ENCODE measurements around the gene FAM209A.
"Not testable (repeated sequence)": the region's sequence is repeated elsewhere in the genome, so short reads cannot be mapped to it uniquely, and the experiment has no call there.

FAM209A gene

GRCh38 chr20:56524444-56524843 lies at the start of gene FAM209A:
TSS of gene FAM209A (plus strand) at chr20:56524744. CDS start at chr20:56524809, 65 bp downstream.
- H3K4me1 ChIP-seq (ENCODE audit: insufficient read depth, low read length); H3K36me3 ChIP-seq (ENCODE audit: insufficient read depth, low read length); H3K9ac ChIP-seq (ENCODE audit: low read depth, low read length): not testable (repeated sequence)
- peaks cover 11% of the 10 kb centered on the region for H3K9me3 ChIP-seq (ENCODE audit: control insufficient read depth, insufficient read depth, low read length)

- H3K36me3 ChIP-seq (ENCODE audit: insufficient read depth, low read length) = peaks cover 24% of the 10 kb centered on the region
- no peak overlapping the region for H3K9ac ChIP-seq (ENCODE audit: low read depth, low read length)
- no peaks in the 10 kb centered on the region for H3K9me3 ChIP-seq (ENCODE audit: control insufficient read depth, insufficient read depth, low read length)
- no peaks in the 10 kb centered on the region for H3K4me1 ChIP-seq (ENCODE audit: insufficient read depth, low read length)
These were observed 40.6 kb upstream of the FAM209A start for GRCh38 chr20:56483970-56484369.

GRCh38 chr20:56487216-56487615 lies 37.3 kb upstream of the FAM209A start:
- Histone ChIP-seq H3K36me3 (ENCODE audit: insufficient read depth, low read length) (peaks cover 22% of the 10 kb centered on the region; the same call in 1 of the 2 replicates), H3K4me1 (ENCODE audit: insufficient read depth, low read length) (no peaks in the 10 kb centered on the region)

GRCh38 chr20:56488566-56488965 lies 36.0 kb upstream of the FAM209A start:
- Histone ChIP-seq H3K9ac (ENCODE audit: low read depth, low read length) (no peak overlapping the region), H3K36me3 (ENCODE audit: insufficient read depth, low read length) (peaks cover 19% of the 10 kb centered on the region; the same call in 1 of the 2 replicates), H3K4me1 (ENCODE audit: insufficient read depth, low read length) (no peaks in the 10 kb centered on the region), H3K9me3 (ENCODE audit: control insufficient read depth, insufficient read depth, low read length) (no peaks in the 10 kb centered on the region)

More at GRCh38 chr20:56487216-56487615, 37.3 kb upstream of the FAM209A start:
- H3K9ac ChIP-seq (ENCODE audit: low read depth, low read length) = no peak overlapping the region
- no peaks in the 10 kb centered on the region for H3K9me3 ChIP-seq (ENCODE audit: control insufficient read depth, insufficient read depth, low read length)

- Histone ChIP-seq H3K4me1 (ENCODE audit: insufficient read depth, low read length) (no peaks in the 10 kb centered on the region), H3K9me3 (ENCODE audit: control insufficient read depth, insufficient read depth, low read length) (no peaks in the 10 kb centered on the region; the same call in 1 of the 2 replicates), H3K9ac (ENCODE audit: low read depth, low read length) (no peak overlapping the region), H3K36me3 (ENCODE audit: insufficient read depth, low read length) (no peaks in the 10 kb centered on the region; the same call in 1 of the 2 replicates)
These were observed 23.4 kb upstream of the FAM209A start for GRCh38 chr20:56501116-56501515.

- Histone ChIP-seq H3K9me3 (ENCODE audit: control insufficient read depth, insufficient read depth, low read length) (no peaks in the 10 kb centered on the region), H3K9ac (ENCODE audit: low read depth, low read length) (no peak overlapping the region), H3K4me1 (ENCODE audit: insufficient read depth, low read length) (no peaks in the 10 kb centered on the region), H3K36me3 (ENCODE audit: insufficient read depth, low read length) (no peaks in the 10 kb centered on the region)
These were observed 20.6 kb upstream of the FAM209A start for GRCh38 chr20:56503916-56504315.

- Histone ChIP-seq H3K9ac (ENCODE audit: low read depth, low read length) (no peak overlapping the region), H3K4me1 (ENCODE audit: insufficient read depth, low read length) (no peaks in the 10 kb centered on the region), H3K9me3 (ENCODE audit: control insufficient read depth, insufficient read depth, low read length) (no peaks in the 10 kb centered on the region), H3K36me3 (ENCODE audit: insufficient read depth, low read length) (no peaks in the 10 kb centered on the region)
These were observed 20.1 kb upstream of the FAM209A start for GRCh38 chr20:56504373-56505005.

GRCh38 chr20:56506103-56506502 lies 18.4 kb upstream of the FAM209A start:
- Histone ChIP-seq H3K9ac (ENCODE audit: low read depth, low read length) (no peak overlapping the region), H3K4me1 (ENCODE audit: insufficient read depth, low read length) (no peaks in the 10 kb centered on the region), H3K36me3 (ENCODE audit: insufficient read depth, low read length) (no peaks in the 10 kb centered on the region), H3K9me3 (ENCODE audit: control insufficient read depth, insufficient read depth, low read length) (no peaks in the 10 kb centered on the region)

GRCh38 chr20:56511926-56512325 lies 12.6 kb upstream of the FAM209A start:
- no peaks in the 10 kb centered on the region for H3K9me3 ChIP-seq (ENCODE audit: control insufficient read depth, insufficient read depth, low read length)
- no peak overlapping the region for H3K9ac ChIP-seq (ENCODE audit: low read depth, low read length)
- H3K4me1 ChIP-seq (ENCODE audit: insufficient read depth, low read length) = peaks cover 11% of the 10 kb centered on the region
- H3K36me3 ChIP-seq (ENCODE audit: insufficient read depth, low read length) = no peaks in the 10 kb centered on the region

GRCh38 chr20:56513161-56514150 lies 11.1 kb upstream of the FAM209A start:
- no peaks in the 10 kb centered on the region for H3K36me3 ChIP-seq (ENCODE audit: insufficient read depth, low read length)
- peaks cover 11% of the 10 kb centered on the region for H3K4me1 ChIP-seq (ENCODE audit: insufficient read depth, low read length)

GRCh38 chr20:56516631-56517030 lies 7.9 kb upstream of the FAM209A start:
- Histone ChIP-seq H3K9me3 (ENCODE audit: control insufficient read depth, insufficient read depth, low read length) (peaks cover 11% of the 10 kb centered on the region), H3K4me1 (ENCODE audit: insufficient read depth, low read length) (peaks cover 11% of the 10 kb centered on the region), H3K36me3 (ENCODE audit: insufficient read depth, low read length) (no peaks in the 10 kb centered on the region; the same call in none of the 2 replicates), H3K9ac (ENCODE audit: low read depth, low read length) (no peak overlapping the region)

More at GRCh38 chr20:56513161-56514150, 11.1 kb upstream of the FAM209A start:
- Histone ChIP-seq H3K9ac (ENCODE audit: low read depth, low read length) (no peak overlapping the region), H3K9me3 (ENCODE audit: control insufficient read depth, insufficient read depth, low read length) (no peaks in the 10 kb centered on the region)

- Histone ChIP-seq H3K4me1 (ENCODE audit: insufficient read depth, low read length) (peaks cover 11% of the 10 kb centered on the region), H3K36me3 (ENCODE audit: insufficient read depth, low read length) (no peaks in the 10 kb centered on the region; the same call in none of the 2 replicates), H3K9me3 (ENCODE audit: control insufficient read depth, insufficient read depth, low read length) (peaks cover 11% of the 10 kb centered on the region), H3K9ac (ENCODE audit: low read depth, low read length) (no peak overlapping the region)
These were observed 7.3 kb upstream of the FAM209A start for GRCh38 chr20:56517211-56517610.

- no peaks in the 10 kb centered on the region; the same call in none of the 2 replicates for H3K36me3 ChIP-seq (ENCODE audit: insufficient read depth, low read length)
These were observed 6.9 kb upstream of the FAM209A start for GRCh38 chr20:56517641-56518040.

GRCh38 chr20:56518126-56518525 lies 6.4 kb upstream of the FAM209A start:
- Histone ChIP-seq H3K36me3 (ENCODE audit: insufficient read depth, low read length) (no peaks in the 10 kb centered on the region; the same call in none of the 2 replicates), H3K4me1 (ENCODE audit: insufficient read depth, low read length) (peaks cover 4% of the 10 kb centered on the region; the same call in 1 of the 2 replicates), H3K9me3 (ENCODE audit: control insufficient read depth, insufficient read depth, low read length) (peaks cover 11% of the 10 kb centered on the region), H3K9ac (ENCODE audit: low read depth, low read length) (no peak overlapping the region)

More at GRCh38 chr20:56517641-56518040, 6.9 kb upstream of the FAM209A start:
- Histone ChIP-seq H3K9me3 (ENCODE audit: control insufficient read depth, insufficient read depth, low read length) (peaks cover 11% of the 10 kb centered on the region), H3K9ac (ENCODE audit: low read depth, low read length) (no peak overlapping the region), H3K4me1 (ENCODE audit: insufficient read depth, low read length) (peaks cover 9% of the 10 kb centered on the region)

Data from ES-I3 (cell line).